H9 (cell line): Measurements from ENCODE around the gene SLC22A8. TPM values are rescaled to one million over a fixed set of nuclear protein-coding genes. Genes with fewer than 3 reads are reported as not detected.

Experiments
- DNase-seq: peaks from one replicate; pipeline ENCODE4 v3.0.0-alpha.2; 2017
- H2AFZ ChIP-seq: one replicate; pipeline ENCODE4 v1.6.1; 2013; ENCODE audit warnings: mild to moderate bottlenecking, low read length, control low read depth, moderate library complexity
- H2AK5ac ChIP-seq: 2 replicates; pipeline ENCODE4 v1.6.1; 2013; ENCODE audit warnings: low read length, control low read depth, mixed read lengths; ENCODE audit not compliant: insufficient read length
- H2BK120ac ChIP-seq: one replicate; pipeline ENCODE4 v1.6.1; 2013; ENCODE audit warnings: low read depth, mild to moderate bottlenecking, low read length, control low read depth, inconsistent platforms; ENCODE audit not compliant: poor library complexity, severe bottlenecking
- H2BK12ac ChIP-seq: 2 replicates; pipeline ENCODE4 v1.6.1; 2013; ENCODE audit warnings: low read length, control low read depth, mixed read lengths, low read depth; ENCODE audit not compliant: insufficient read length
- H2BK15ac ChIP-seq: 2 replicates; pipeline ENCODE4 v1.6.1; 2013; ENCODE audit warnings: low read depth, low read length, control low read depth
- H2BK20ac ChIP-seq: one replicate; pipeline ENCODE4 v1.6.1; 2013; ENCODE audit warnings: low read depth, mild to moderate bottlenecking, low read length, control low read depth, inconsistent platforms; ENCODE audit not compliant: poor library complexity, severe bottlenecking
- H2BK5ac ChIP-seq: 2 replicates; pipeline ENCODE4 v1.6.1; 2013; ENCODE audit warnings: low read length, control low read depth, mixed read lengths; ENCODE audit not compliant: insufficient read length
- H3K14ac ChIP-seq: 2 replicates; pipeline ENCODE4 v1.6.1; 2013; ENCODE audit warnings: low read length, control low read depth; ENCODE audit not compliant: insufficient read depth
- H3K18ac ChIP-seq: 2 replicates; pipeline ENCODE4 v1.6.1; 2013; ENCODE audit warnings: low read depth, mild to moderate bottlenecking, mixed read lengths, low read length, control low read depth; ENCODE audit not compliant: insufficient read length
- H3K23ac ChIP-seq: 2 replicates; pipeline ENCODE4 v1.6.1; 2013; ENCODE audit warnings: low read length, control low read depth, mixed read lengths, low read depth; ENCODE audit not compliant: insufficient read length
- H3K23me2 ChIP-seq: 2 replicates; pipeline ENCODE4 v1.6.1; 2013; ENCODE audit warnings: low read depth, mild to moderate bottlenecking, mixed read lengths, low read length, control low read depth; ENCODE audit not compliant: insufficient read length, poor library complexity, severe bottlenecking
- H3K27ac ChIP-seq: 2 replicates; pipeline ENCODE4 v1.5.1; 2013; ENCODE audit warnings: low read length, control low read depth, mixed read lengths, low read depth; ENCODE audit not compliant: insufficient read length
- H3K27me3 ChIP-seq: 2 replicates; pipeline ENCODE4 v1.6.1; 2013; ENCODE audit warnings: low read length, control low read depth, inconsistent platforms; ENCODE audit not compliant: insufficient read depth
- H3K4ac ChIP-seq: 2 replicates; pipeline ENCODE4 v1.6.1; 2013; ENCODE audit warnings: low read depth, mild to moderate bottlenecking, control low read depth, inconsistent platforms, low read length, moderate library complexity
- H3K4me1 ChIP-seq: 2 replicates; pipeline ENCODE4 v1.6.1; 2013; ENCODE audit warnings: low read length, control low read depth, inconsistent platforms; ENCODE audit not compliant: insufficient read depth
- H3K4me2 ChIP-seq: 2 replicates; pipeline ENCODE4 v1.6.1; 2013; ENCODE audit warnings: low read length, control low read depth, mixed read lengths; ENCODE audit not compliant: insufficient read length, insufficient read depth
- H3K56ac ChIP-seq: 2 replicates; pipeline ENCODE4 v1.6.1; 2013; ENCODE audit warnings: low read depth, mild to moderate bottlenecking, mixed read lengths, low read length, control low read depth; ENCODE audit not compliant: insufficient read length
- H3K79me1 ChIP-seq: 2 replicates; pipeline ENCODE4 v1.6.1; 2013; ENCODE audit warnings: low read depth, mild to moderate bottlenecking, moderate library complexity, low read length, control low read depth, inconsistent platforms; ENCODE audit not compliant: insufficient read depth, poor library complexity, severe bottlenecking
- H3K79me2 ChIP-seq: 2 replicates; pipeline ENCODE4 v1.6.1; 2013; ENCODE audit warnings: low read length, control low read depth, inconsistent platforms; ENCODE audit not compliant: insufficient read depth
- H3K9ac ChIP-seq: 2 replicates; pipeline ENCODE4 v1.6.1; 2013; ENCODE audit warnings: low read length, control low read depth, mixed read lengths; ENCODE audit not compliant: insufficient read length; ENCODE audit errors: extremely low read depth
- H3K9me3 ChIP-seq: one replicate; pipeline ENCODE4 v1.6.1; 2013; ENCODE audit warnings: low read depth, low read length, inconsistent platforms; ENCODE audit not compliant: control insufficient read depth
- H3T11ph ChIP-seq: one replicate; pipeline ENCODE4 v1.6.1; 2013; ENCODE audit warnings: mild to moderate bottlenecking, low read length, control low read depth, inconsistent platforms
- H4K20me1 ChIP-seq: one replicate; pipeline ENCODE4 v1.6.1; 2013; ENCODE audit not compliant: control insufficient read depth, insufficient read length, insufficient read depth
- H4K5ac ChIP-seq: 2 replicates; pipeline ENCODE4 v1.6.1; 2013; ENCODE audit warnings: low read depth, mild to moderate bottlenecking, mixed read lengths, low read length, control low read depth; ENCODE audit not compliant: insufficient read length
- H4K8ac ChIP-seq: replicated peaks from 2 replicates; pipeline ENCODE4 v1.6.1; 2013; ENCODE audit warnings: low read length, control low read depth, mixed read lengths, low read depth; ENCODE audit not compliant: insufficient read length
- H4K91ac ChIP-seq: 2 replicates; pipeline ENCODE4 v1.6.1; 2013; ENCODE audit warnings: low read depth, mild to moderate bottlenecking, moderate library complexity, mixed read lengths, low read length, control low read depth; ENCODE audit not compliant: insufficient read length
- H3K27ac Mint-ChIP-seq, 3 experiments: 2 replicates in 2 of 3; 3 replicates in 1 of 3; pipeline ENCODE4 v1.8.0; 2020 to 2021; ENCODE audit warnings: mixed read lengths in 3 of 3, mild to moderate bottlenecking in 1 of 3, moderate library complexity in 1 of 3
- H3K27me3 Mint-ChIP-seq: 2 replicates; pipeline ENCODE4 v1.8.0; 2021; ENCODE audit warnings: low read depth, mild to moderate bottlenecking, moderate library complexity, mixed read lengths
- H3K36me3 Mint-ChIP-seq, 3 experiments: 2 replicates in 2 of 3; 3 replicates in 1 of 3; pipeline ENCODE4 v1.8.0; 2020 to 2021; ENCODE audit warnings: low read depth in 3 of 3, mixed read lengths in 3 of 3; ENCODE audit not compliant: insufficient read depth in 1 of 3
- H3K4me1 Mint-ChIP-seq, 2 experiments: 2 replicates each; pipeline ENCODE4 v1.8.0; 2020; ENCODE audit warnings: mixed read lengths in 2 of 2
- H3K4me3 Mint-ChIP-seq, 2 experiments: 2 replicates in 1 of 2; 3 replicates in 1 of 2; pipeline ENCODE4 v1.8.0; 2020 to 2021; ENCODE audit warnings: mild to moderate bottlenecking in 2 of 2, mixed read lengths in 2 of 2, moderate library complexity in 1 of 2
- H3K9me3 Mint-ChIP-seq, 2 experiments: 2 replicates in 1 of 2; 3 replicates in 1 of 2; pipeline ENCODE4 v1.8.0; 2020; ENCODE audit warnings: mild to moderate bottlenecking in 2 of 2, mixed read lengths in 2 of 2, moderate library complexity in 1 of 2
- CTCF ChIP-seq: fragments of 200-600 bp; sonication (generic); conservative IDR thresholded peaks from 3 replicates; pipeline ENCODE4 v1.8.0; 2021; ENCODE audit warnings: antibody characterized with exemption, mild to moderate bottlenecking
- WGBS: extraction: QIAGEN DNeasy Blood & Tissue Kit; methylation state at CpG from one replicate; pipeline ENCODE4 v1.1.7; 2013; ENCODE audit warnings: missing lambda C conversion rate, low lambda C conversion rate, mixed read lengths; ENCODE audit not compliant: insufficient read length; ENCODE audit errors: extremely low coverage; 5-methylcytosine and 5-hydroxymethylcytosine counted together
- total RNA-seq: library from RNA; stranded (reverse); gene quantifications from 2 replicates; pipeline ENCODE4 v1.2.1, GENCODE V29; 2021

The SLC22A8 gene
- total RNA-seq, 1 experiment from 2014 or later: not detected

- H3T11ph ChIP-seq: no peak overlapping the region
- H2BK12ac ChIP-seq: no peak overlapping the region
- no peak overlapping the region for H2BK20ac ChIP-seq
- H3K4me1 ChIP-seq: no peaks in the 10 kb centered on the region; the same call in 1 of the 2 replicates
- Mint-ChIP-seq H3K4me1 (peaks cover 35 to 49% of the 10 kb centered on the region in 2 experiments), H3K9me3 (no peaks in the 10 kb centered on the region; a peak in 1 of 5 replicates), H3K4me3 (no peak overlapping the region), H3K27me3 (peaks cover 32% of the 10 kb centered on the region), H3K36me3 (no peaks in the 10 kb centered on the region; a peak in 1 of 7 replicates), H3K27ac (no peak overlapping the region)
- no peaks in the 10 kb centered on the region for H3K79me2 ChIP-seq
- no peak overlapping the region for H3K27ac ChIP-seq
- H3K56ac ChIP-seq: no peak overlapping the region
- no peak overlapping the region for H4K91ac ChIP-seq
- H3K4ac ChIP-seq: no peak overlapping the region
- H4K5ac ChIP-seq: no peak overlapping the region
- no peaks in the 10 kb centered on the region for H3K23me2 ChIP-seq
- no peak overlapping the region for H2AFZ ChIP-seq
- H3K14ac ChIP-seq: no peak overlapping the region
- no peak overlapping the region for H3K18ac ChIP-seq
- no peaks in the 10 kb centered on the region for H3K9me3 ChIP-seq
- no peak overlapping the region for H2BK120ac ChIP-seq
- H3K9ac ChIP-seq: no peak overlapping the region
- H3K4me2 ChIP-seq: no peak overlapping the region
- H2BK5ac ChIP-seq: no peak overlapping the region
- no peak for TF ChIP-seq CTCF
- no peak overlapping the region for H4K8ac ChIP-seq
- H3K79me1 ChIP-seq: no peaks in the 10 kb centered on the region
- no CpG with 5 or more reads among the region's 5 CpGs for WGBS
- DNase-seq: no peak
- H3K23ac ChIP-seq: no peak overlapping the region
- no peak overlapping the region for H2BK15ac ChIP-seq
- no peaks in the 10 kb centered on the region for H4K20me1 ChIP-seq
- H2AK5ac ChIP-seq: no peak overlapping the region
- H3K27me3 ChIP-seq: no peaks in the 10 kb centered on the region
Observed at GRCh38 chr11:63019506-63019905, 3.9 kb upstream of the SLC22A8 start.
